Stimulated activated CD8-positive, alpha-beta memory T cell treated with anti-CD3 and anti-CD28 coated beads, Interleukin-12 subunit alpha, Interleukin-12 subunit beta, amount 100 ng/mL, for 24 hours (primary cell): ENCODE data around the gene PKHD1.
"Not testable (repeated sequence)": the region's sequence is repeated elsewhere in the genome, so short reads cannot be mapped to it uniquely, and the experiment has no call there.

Source experiments
- DNase-seq: peaks from one replicate; pipeline ENCODE4 v3.0.0-alpha.2; 2020; ENCODE audit errors: extremely low read depth

The PKHD1 gene

GRCh38 chr6:51995214-51995755 lies 92.1 kb downstream of the PKHD1 start:
- DNase-seq: no peak

DNA sequence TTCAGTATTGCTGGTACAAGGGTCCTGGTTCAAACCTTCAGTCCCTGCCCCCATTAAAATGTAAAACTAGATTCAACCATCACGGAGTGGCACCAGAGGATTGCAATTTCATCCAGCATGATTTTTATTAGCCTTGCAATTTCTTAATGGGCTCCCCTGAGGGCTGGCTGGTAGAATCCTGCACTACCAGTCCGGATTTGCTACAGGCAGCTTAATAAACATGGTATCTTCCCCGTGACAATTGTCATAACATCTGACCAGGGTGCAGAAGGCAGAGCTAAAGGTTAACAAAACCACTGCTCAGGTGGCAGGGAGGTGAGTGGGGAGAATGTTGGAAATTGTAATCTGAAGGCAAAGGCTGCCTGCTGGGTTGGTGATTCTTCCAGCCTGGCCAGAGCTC lies 94.5 kb downstream of the PKHD1 start:
- DNase-seq: no peak

DNA sequence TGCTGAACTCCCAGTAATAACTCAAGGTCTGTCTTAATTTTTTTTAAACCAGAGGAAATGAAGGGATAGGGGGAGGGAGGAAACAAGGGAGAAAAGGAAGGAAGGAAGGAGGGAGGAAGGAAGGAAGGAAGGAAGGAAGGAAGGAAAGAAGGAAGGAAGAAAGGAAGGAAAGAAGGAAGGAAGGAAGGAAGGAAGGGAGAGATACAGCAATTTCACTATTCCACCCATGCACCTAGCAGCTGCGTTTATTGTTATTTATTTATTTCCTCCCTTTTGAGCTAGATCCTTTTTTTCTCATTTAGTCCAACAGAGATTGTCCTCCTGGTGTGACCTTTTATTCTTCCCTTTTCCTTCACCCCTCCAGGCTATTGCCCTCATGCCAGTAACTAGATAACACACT lies 97.6 kb downstream of the PKHD1 start:
- no peak for DNase-seq

GRCh38 chr6:51986864-51987263 lies 100.5 kb downstream of the PKHD1 start:
- DNase-seq: no peak

DNA sequence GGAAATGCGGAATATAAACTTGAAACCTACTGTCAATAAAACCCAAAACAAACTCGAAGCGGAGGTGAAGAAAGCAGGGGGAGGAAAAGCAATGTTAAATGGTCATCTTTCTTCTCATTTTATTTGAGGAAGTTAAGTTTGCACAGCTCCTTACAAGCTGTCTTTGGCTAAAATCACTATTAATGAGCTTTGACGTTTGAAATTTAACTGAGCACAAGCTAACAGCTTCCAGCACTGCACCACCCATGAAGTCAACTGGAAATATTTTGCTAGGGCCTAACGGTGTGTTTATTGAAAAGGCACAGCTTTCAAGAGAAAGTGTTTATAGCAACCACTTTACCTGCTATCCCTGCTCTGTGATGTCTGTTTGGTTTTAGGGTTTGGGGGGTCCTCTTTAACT lies 103.8 kb downstream of the PKHD1 start:
- no peak for DNase-seq

DNA sequence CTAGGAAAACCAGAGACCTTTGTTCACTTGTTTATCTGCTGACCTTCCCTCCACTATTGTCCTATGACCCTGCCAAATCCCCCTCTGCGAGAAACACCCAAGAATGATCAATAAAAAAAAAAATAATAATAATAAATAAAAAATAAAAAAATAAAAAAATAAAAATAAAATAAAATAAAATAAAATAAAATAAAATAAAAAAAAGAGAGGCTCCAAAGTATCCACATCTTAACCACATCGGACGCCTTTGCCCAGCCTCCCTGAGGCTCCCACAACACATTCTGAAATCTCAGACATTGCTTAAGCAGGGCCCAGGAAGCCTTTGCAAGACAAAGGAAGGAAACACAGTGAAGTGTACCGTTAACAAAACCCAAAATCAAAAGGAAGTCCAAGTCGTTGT lies 104.7 kb downstream of the PKHD1 start:
- not testable (repeated sequence) for DNase-seq

DNA sequence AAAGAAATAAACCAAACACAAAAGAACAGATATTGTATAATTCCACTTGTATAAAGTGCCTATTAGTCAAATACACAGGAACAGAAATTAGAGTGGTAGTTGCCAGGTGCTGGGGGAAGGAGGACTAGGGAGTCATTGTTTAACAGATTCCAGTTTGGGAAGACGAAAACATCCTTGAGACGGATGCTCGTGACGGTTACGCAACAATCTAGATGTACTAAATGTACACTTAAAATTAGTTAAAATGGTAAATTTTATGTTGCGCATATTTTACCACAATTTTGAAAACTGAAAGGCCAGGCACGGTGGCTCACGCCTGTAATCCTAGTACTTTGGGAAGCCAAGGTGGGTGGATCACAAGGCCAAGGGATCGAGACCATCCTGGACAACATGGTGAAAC lies 111.0 kb downstream of the PKHD1 start:
- no peak for DNase-seq

DNA sequence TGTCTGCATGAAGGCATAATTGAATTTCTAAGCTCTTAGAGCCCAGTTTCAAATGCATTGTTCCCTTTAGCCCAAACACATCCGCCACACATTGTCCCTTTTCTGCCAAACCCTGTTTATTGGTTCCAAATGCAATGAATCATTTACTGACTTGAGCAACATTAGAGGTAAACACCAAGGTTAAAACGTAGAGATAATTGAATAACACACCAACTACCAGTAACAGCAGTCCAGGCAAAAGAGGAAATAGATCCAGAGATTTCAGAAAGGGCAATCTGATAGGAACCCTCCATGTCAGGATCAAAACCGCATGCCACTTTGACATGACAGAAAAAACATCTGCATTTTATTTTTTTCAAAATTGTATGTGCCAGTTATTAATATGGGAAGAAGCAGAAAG lies 114.8 kb downstream of the PKHD1 start:
- no peak for DNase-seq

- no peak for DNase-seq
Observed at GRCh38 chr6:51968265-51968664, 119.1 kb downstream of the PKHD1 start.

- DNase-seq: no peak
Observed at GRCh38 chr6:51965222-51965801, 122.1 kb downstream of the PKHD1 start.

DNA sequence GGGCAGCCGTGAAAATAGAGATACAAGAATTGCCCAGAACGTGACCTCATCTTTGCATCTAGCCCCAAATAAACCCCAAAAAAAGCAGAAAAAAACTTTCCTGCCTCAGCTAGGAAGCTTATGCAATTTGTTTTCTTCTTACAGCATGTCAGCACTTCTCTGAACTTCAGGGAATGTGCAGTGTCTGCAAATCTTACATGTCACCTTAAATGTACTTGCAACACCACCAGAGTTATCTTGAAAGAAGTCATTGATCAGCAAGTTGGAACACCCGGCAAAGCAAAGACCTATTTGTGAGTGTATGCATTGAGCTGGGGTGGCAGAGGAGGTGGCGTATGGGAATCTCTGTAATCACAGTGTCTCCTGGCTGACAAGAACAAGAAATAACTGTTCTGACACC lies 123.4 kb downstream of the PKHD1 start:
- DNase-seq: no peak

- DNase-seq: no peak
Observed at GRCh38 chr6:51962354-51962753, 125.1 kb downstream of the PKHD1 start.

DNA sequence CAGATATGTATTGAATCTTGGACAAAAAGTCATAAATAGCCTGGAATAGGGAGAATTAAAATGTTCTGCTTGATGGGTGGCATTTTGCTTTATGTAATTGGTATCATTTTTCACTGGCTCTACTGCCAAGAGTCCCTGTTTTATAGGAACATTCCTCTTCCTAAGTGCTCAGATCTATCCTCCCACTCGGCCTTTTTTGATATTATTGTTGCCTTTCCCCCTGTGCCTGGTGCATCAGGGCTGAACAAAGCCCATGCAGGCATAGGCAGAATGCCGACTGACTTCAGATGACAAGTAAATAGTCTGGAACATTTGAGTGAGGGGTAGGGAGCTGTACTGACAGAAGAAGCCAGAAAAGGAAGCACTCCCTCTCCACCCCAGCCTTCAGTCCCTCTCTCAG lies 127.0 kb downstream of the PKHD1 start:
- no peak for DNase-seq

DNA sequence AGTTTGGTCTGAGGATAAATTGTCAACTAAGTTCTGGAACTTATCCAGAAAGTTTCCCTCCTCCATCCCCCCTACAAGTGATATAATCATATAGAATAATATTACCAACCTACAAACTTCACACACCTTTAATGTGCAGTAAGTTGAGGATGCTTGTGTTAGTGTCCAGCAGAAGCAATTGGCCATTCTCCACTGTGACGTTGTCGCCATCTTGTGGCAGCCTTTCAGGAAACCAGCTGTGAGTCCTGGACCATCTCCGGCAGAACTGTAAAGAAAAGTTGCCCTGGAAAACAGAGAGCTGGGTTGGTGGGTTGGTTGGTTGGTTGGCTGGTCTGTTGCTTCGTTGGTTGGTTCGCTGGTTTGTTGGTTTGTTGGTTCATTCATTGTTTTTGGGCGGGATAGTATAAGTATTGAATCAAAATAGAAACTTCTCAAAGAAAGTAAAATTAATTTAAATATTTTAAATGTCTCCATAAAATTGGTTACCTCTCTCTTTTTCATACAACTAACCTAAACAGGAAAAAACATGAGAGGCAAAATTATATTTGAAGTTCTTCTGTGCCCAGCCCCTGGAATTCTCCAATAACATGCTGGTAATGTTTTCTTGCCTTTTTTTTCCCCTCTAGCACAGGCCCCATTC lies 127.5 kb downstream of the PKHD1 start:
- DNase-seq: no peak

- no peak for DNase-seq
Observed at GRCh38 chr6:51954681-51955080, 132.7 kb downstream of the PKHD1 start.

DNA sequence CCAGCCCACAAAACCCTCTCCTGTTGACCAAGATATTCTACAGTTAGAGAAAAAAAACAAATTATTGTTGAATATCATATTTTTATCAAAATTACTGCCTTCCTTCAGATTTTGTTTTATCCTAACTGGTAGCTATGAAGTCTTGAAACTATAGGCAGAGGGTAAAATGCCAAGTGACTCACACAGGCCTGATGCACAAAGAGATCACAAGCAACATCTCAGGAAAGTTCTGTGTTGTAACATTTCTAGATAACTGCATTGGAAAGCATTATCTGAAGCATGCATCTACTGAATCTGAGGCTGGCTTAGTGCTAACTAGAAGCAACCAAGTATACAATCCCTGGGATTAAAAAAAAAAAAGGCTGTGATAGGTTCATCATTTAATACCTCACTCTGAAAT lies 134.2 kb downstream of the PKHD1 start:
- no peak for DNase-seq

DNA sequence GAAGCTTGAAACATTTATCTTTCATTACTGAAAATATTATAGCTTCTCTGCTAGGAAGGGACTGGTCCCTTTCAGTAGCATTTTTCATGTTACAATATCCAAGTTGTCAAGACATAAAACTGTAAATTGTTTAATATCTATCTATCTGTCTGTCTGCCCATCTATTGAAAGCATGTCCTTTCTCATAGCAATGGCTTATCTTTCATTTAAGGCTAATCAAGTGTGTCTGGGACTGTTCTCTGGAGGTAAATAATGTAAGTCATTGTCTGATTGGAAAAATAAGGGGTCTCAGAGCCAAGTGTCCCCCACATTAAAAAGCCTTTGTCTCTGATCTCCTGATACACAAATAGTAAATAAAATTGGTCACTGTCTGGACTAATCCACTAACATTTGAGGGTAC lies 135.5 kb downstream of the PKHD1 start:
- no peak for DNase-seq

- no peak for DNase-seq
Observed at GRCh38 chr6:51949526-51949925, 137.9 kb downstream of the PKHD1 start.

DNA sequence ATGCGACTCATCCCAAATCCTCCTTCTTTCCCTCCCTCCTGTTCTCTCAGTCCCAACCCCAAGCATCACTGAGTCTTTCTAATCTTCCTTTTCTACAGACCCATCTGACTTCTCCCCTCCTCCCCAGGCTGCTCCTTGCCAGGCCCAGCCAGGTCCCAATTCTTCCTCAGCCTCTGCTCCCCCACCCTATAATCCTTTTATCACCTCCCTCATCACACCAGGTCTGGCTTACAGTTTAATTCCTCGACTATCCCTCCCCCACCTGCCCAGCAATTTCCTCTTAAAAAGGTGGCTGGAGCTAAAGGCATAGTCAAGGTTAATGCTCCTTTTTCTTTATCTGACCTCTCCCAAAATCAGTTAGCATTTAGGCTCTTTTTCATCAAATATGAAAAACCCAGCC lies 147.7 kb downstream of the PKHD1 start:
- not testable (repeated sequence) for DNase-seq

DNA sequence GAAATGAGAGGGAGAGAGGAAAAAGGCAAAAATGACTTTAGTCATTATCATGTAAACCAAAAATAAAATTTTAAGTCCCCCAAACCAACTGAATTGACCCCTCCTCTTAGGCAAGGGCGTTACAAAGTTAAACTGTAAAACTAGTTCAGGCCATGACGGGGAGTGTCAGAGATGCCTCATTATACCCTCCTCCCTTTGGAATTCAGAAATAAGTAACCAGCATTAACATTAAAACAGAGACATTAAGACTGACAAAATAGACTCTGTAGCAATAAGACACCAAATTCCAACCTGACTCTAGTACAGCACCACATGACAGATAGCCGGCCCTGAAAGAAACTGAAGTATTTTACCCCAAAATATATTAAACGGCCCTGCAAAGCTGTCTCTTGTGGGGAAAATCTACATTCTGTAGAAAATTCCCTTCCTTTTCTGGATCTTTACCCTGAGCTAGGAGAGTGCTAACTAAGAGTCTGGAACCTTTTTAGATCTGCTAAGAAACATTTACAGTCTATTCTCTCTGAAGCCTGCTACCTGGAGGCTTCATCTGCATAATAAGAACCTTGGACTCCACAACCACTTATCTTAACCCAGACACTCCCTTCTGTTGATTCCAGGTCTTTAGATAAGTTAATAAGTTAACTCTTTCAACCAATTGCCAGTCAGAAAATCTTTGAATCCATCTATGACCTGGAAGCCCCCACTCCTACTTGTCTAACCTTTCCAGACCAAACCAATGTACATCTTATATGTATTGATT lies 150.7 kb downstream of the PKHD1 start:
- DNase-seq: no peak

DNA sequence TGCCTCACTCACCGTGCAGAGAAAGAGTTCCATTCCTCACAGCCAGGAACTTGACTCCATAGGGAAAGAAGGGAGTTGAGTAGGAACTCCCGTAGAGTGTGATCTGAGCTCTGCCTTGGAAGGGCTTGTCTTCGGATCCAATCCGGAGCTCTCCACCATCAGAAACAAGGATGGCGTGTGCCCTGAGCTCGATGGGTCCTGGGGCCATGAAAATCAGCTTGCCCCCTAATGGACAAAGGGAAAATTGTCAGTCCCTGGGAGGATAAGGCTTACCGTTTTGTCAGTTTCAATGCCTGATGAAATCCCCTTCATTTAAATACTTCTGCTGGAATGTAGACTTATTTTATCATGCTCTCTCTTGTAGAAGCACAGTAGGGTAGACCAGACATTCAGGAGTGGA lies 153.3 kb downstream of the PKHD1 start:
- no peak for DNase-seq

- DNase-seq: no peak
Observed at GRCh38 chr6:51932956-51933355, 154.5 kb downstream of the PKHD1 start.

- DNase-seq: no peak
Observed at GRCh38 chr6:51930602-51931001, 156.8 kb downstream of the PKHD1 start.
